ENCODE data around the gene EPB41L4B. TPM values are rescaled to one million over a fixed set of nuclear protein-coding genes. Genes with fewer than 3 reads are reported as not detected.

Gene EPB41L4B
- total and polyA plus RNA-seq, 2 of the 13 experiments (the other 11 are each of a cell fraction or from before 2014, with no cell fraction given) = 17.6 to 22.1 TPM

- no peak for TF ChIP-seq ZBTB3 (CRISPR knock-in tag; IDR thresholded peaks at IDR 0.05; ENCODE audit: borderline replicate concordance, low read depth)
- TF ChIP-seq ZNF281 (CRISPR knock-in tag; IDR thresholded peaks at IDR 0.05; ENCODE audit: borderline replicate concordance) = no peak
- TF ChIP-seq RORA (CRISPR knock-in tag; IDR thresholded peaks at IDR 0.05) = no peak
- 0 out of 2 replicates have a peak, but pooled peaks have one; percentile 13 for TF ChIP-seq FOXJ3 (CRISPR knock-in tag; IDR thresholded peaks at IDR 0.05; ENCODE audit: borderline replicate concordance)
- peak; percentile 14; the same call in 1 of the 2 replicates for TF ChIP-seq HOXA3 (CRISPR knock-in tag; IDR thresholded peaks at IDR 0.05)
- TF ChIP-seq MED13 (CRISPR knock-in tag; IDR thresholded peaks at IDR 0.05) = no peak
- TF ChIP-seq ZBED4 (CRISPR knock-in tag; IDR thresholded peaks at IDR 0.05; ENCODE audit: borderline replicate concordance) = 0 out of 2 replicates have a peak, but pooled peaks have one; percentile 59
- TF ChIP-seq HNF4A (CRISPR knock-in tag; IDR thresholded peaks at IDR 0.05) = peak; percentile 92
- peak; percentile 51; the same call in 1 of the 2 replicates for TF ChIP-seq EHMT2 (IDR thresholded peaks at IDR 0.05; ENCODE audit: borderline replicate concordance, low read depth, low read length)
- TF ChIP-seq ZNF629 (CRISPR knock-in tag; conservative IDR thresholded peaks at IDR 0.05) = peak; percentile 88
- peak; percentile 45; the same call in 1 of the 2 replicates for TF ChIP-seq PAXIP1 (CRISPR knock-in tag; conservative IDR thresholded peaks at IDR 0.05)
- TF ChIP-seq ZNF776 (CRISPR knock-in tag; IDR thresholded peaks at IDR 0.05) = no peak
- TF ChIP-seq GATAD2A (CRISPR knock-in tag; IDR thresholded peaks at IDR 0.05) = peak; percentile 50
- no peak for TF ChIP-seq ZNF138 (CRISPR knock-in tag; IDR thresholded peaks at IDR 0.05; ENCODE audit: low read depth)
- TF ChIP-seq ZBTB7B (CRISPR knock-in tag; IDR thresholded peaks at IDR 0.05) = no peak
- TF ChIP-seq MBD4 (IDR thresholded peaks at IDR 0.05; ENCODE audit: borderline replicate concordance, low read length) = no peak
- 0 out of 2 replicates have a peak, but pooled peaks have one; percentile 36 for TF ChIP-seq ZNF784 (CRISPR knock-in tag; IDR thresholded peaks at IDR 0.05; ENCODE audit: borderline replicate concordance)
- TF ChIP-seq NR2F6 (IDR thresholded peaks at IDR 0.05) = no peak
- peak; percentile 25; the same call in 1 of the 2 replicates for TF ChIP-seq NR2F6 (CRISPR knock-in tag; IDR thresholded peaks at IDR 0.05)
These were observed 161.3 kb downstream of the EPB41L4B start (continued) for GRCh38 chr9:109159583-109159982.

All from HepG2 (cell line).